Right lobe of liver (tissue), 6 donors: ENCODE data around the gene GSTM1. TPM values are rescaled to one million over a fixed set of nuclear protein-coding genes. Genes with fewer than 3 reads are reported as not detected.
"Not testable (repeated sequence)": the region's sequence is repeated elsewhere in the genome, so short reads cannot be mapped to it uniquely, and the experiment has no call there.

Source experiments
- ATAC-seq, 4 donors: fragments of 200-7000 bp; cut with Tn5 transposase; one replicate each; pipeline ENCODE4 v1.9.1; 2020; ENCODE audit warnings: mild to moderate bottlenecking in 4 of 4, moderate library complexity in 4 of 4
- DNase-seq, 3 donors: peaks; one replicate each; pipeline ENCODE4 v3.0.0-alpha.2; 2020
- H3K27ac ChIP-seq, 3 donors: fragments of 200-600 bp; one replicate each; pipeline ENCODE4 v1.8.0; 2022
- H3K27me3 ChIP-seq, 2 donors: fragments of 200-600 bp; one replicate each; pipeline ENCODE4 v1.8.0; 2022
- H3K36me3 ChIP-seq, 4 donors: fragments of 200-600 bp; sonication (generic) in 1 of 4; one replicate each; pipeline versions ENCODE4 v1.5.1 to v1.8.0; 2017 to 2022; ENCODE audit warnings: control low read depth in 1 of 4
- H3K4me1 ChIP-seq, 4 donors: fragments of 200-600 bp; sonication (generic) in 1 of 4; one replicate each; pipeline versions ENCODE4 v1.5.1 to v1.8.0; 2017 to 2022; ENCODE audit warnings: control low read depth in 1 of 4
- H3K4me3 ChIP-seq, 3 donors: fragments of 200-600 bp; one replicate each; pipeline ENCODE4 v1.8.0; 2022
- H3K9me3 ChIP-seq, 4 donors: fragments of 200-600 bp; sonication (generic) in 1 of 4; one replicate each; pipeline versions ENCODE4 v1.5.1 to v1.8.0; 2017 to 2022; ENCODE audit warnings: control low read depth in 1 of 4
- CTCF ChIP-seq, 4 donors: fragments of 200-600 bp in 3 of 4; fragments of 450-650 bp in 1 of 4; IDR thresholded peaks; one replicate each; pipeline versions ENCODE4 v1.5.1 to v1.8.0; 2016 to 2022; ENCODE audit warnings: antibody characterized with exemption in 4 of 4, mild to moderate bottlenecking in 2 of 4
- POLR2A ChIP-seq: fragments of 450-650 bp; IDR thresholded peaks from one replicate; pipeline ENCODE4 v1.6.1; 2017; ENCODE audit warnings: antibody characterized with exemption, mild to moderate bottlenecking
- WGBS: methylation state at CpG from one replicate; pipeline ENCODE4 v1.1.6; 2018; ENCODE audit warnings: low coverage, low lambda C conversion rate; ENCODE audit not compliant: insufficient coverage; ENCODE audit errors: missing lambda C conversion rate; 5-methylcytosine and 5-hydroxymethylcytosine counted together
- intact Hi-C, 2 donors: fragments of 100-400 bp; cut with DNase I; formaldehyde crosslinking; loops; one replicate each; pipeline versions ENCODE4 v1.11.2 to v1.14.1; 2022
- total RNA-seq, 6 experiments: library from RNA; depleted of rRNA in 2 of 6; stranded (reverse); fragments of >200 nt in 2 of 6; fragmentation: NEBNext Ultra II Directional in 3 of 6; extraction: Animal tissue kit (Norgen Biotek cat#: 25700) in 3 of 6; gene quantifications; one replicate each; pipeline versions ENCODE4 v1.1.0 to v1.2.4, GENCODE V29; 2016 to 2023
- donor health status: DM: no; HTN: yes; CAD: no.
- donor health status: DM: no; HTN: no; CAD: no.
- donor health status: DM: no; HTN: no; CAD: no.
- donor health status: DM: no; HTN: yes; CAD: no.
- donor health status: DM: no; HTN: yes; CAD: no.

The GSTM1 gene
- total RNA-seq, 6 experiments from 2014 or later, result 32.1 to 248 (median 43.0) TPM; not detected in 3

- peak in 1 of 4 donors; percentile 65 for ATAC-seq
- H3K27ac ChIP-seq, result no peak overlapping the region
- H3K27me3 ChIP-seq, result no peaks in the 10 kb centered on the region
- DNase-seq, result no peak
- TF ChIP-seq CTCF (IDR thresholded peaks at IDR 0.05), result peak in 1 of 4 donors; percentile 16
- no peak for TF ChIP-seq POLR2A
- no peak overlapping the region for H3K4me3 ChIP-seq
- no peaks in the 10 kb centered on the region for H3K4me1 ChIP-seq
- H3K9me3 ChIP-seq, result no peaks in the 10 kb centered on the region
- intact Hi-C loops, result no loop called here
- no peaks in the 10 kb centered on the region for H3K36me3 ChIP-seq
- 56% methylated on average over 8 of the region's 8 CpGs for WGBS
Measured at GRCh38 chr1:109704173-109704572, 16.6 kb downstream of the GSTM1 start.

- 68% methylated on average over 2 of the region's 4 CpGs for WGBS
- peak in 1 of 4 donors; percentile 44 for ATAC-seq
Measured at GRCh38 chr1:109705411-109705810, 17.8 kb downstream of the GSTM1 start.

GRCh38 chr1:109708949-109709348, 21.3 kb downstream of the GSTM1 start:
- H3K36me3 ChIP-seq, intact Hi-C loops, ATAC-seq, H3K27ac ChIP-seq, DNase-seq, H3K4me3 ChIP-seq, H3K27me3 ChIP-seq, H3K4me1 ChIP-seq, H3K9me3 ChIP-seq: not testable (repeated sequence)
- WGBS, result 57% methylated on average over 4 of the region's 4 CpGs

More at GRCh38 chr1:109705411-109705810, 17.8 kb downstream of the GSTM1 start:
- Histone ChIP-seq H3K4me3 (no peak overlapping the region), H3K9me3 (no peaks in the 10 kb centered on the region), H3K27ac (no peak overlapping the region), H3K4me1 (no peaks in the 10 kb centered on the region), H3K27me3 (no peaks in the 10 kb centered on the region), H3K36me3 (no peaks in the 10 kb centered on the region)
- intact Hi-C loops, result no loop called here
- no peak for TF ChIP-seq POLR2A
- no peak for TF ChIP-seq CTCF (IDR thresholded peaks at IDR 0.05)
- no peak for DNase-seq

GRCh38 chr1:109709822-109710221, 22.2 kb downstream of the GSTM1 start:
- H3K4me1 ChIP-seq, H3K9me3 ChIP-seq, intact Hi-C loops, DNase-seq, H3K27ac ChIP-seq, H3K27me3 ChIP-seq, H3K4me3 ChIP-seq, H3K36me3 ChIP-seq: not testable (repeated sequence)
- peak in 3 of 4 donors; percentile 54 to 95 (median 83) for ATAC-seq

- H3K9me3 ChIP-seq, intact Hi-C loops, H3K36me3 ChIP-seq, H3K27ac ChIP-seq, H3K4me1 ChIP-seq, H3K27me3 ChIP-seq, DNase-seq: not testable (repeated sequence)
- 48% methylated on average over 13 of the region's 33 CpGs for WGBS
- ATAC-seq, result peak in 3 of 4 donors; percentile 12 to 57 (median 51)
- peak within 1 kb of the TSS in 1 of 3 donors; percentile 25 for H3K4me3 ChIP-seq
Measured at GRCh38 chr1:109711593-109712320, 24.1 kb downstream of the GSTM1 start, which contains the start of gene GSTM5. TSS of gene GSTM5 (plus strand) at chr1:109712251. CDS start at chr1:109712313, 62 bp downstream.

GRCh38 chr1:109712321-109712864, 24.8 kb downstream of the GSTM1 start:
- TF ChIP-seq CTCF (IDR thresholded peaks at IDR 0.05) (no peak), POLR2A (no peak)
- no peaks in the 10 kb centered on the region for H3K9me3 ChIP-seq
- intact Hi-C loops, result no loop called here
- no peaks in the 10 kb centered on the region for H3K4me1 ChIP-seq
- no peaks in the 10 kb centered on the region for H3K36me3 ChIP-seq
- H3K4me3 ChIP-seq, result no peak overlapping the region
- H3K27ac ChIP-seq, result no peak overlapping the region
- ATAC-seq, result peak in 1 of 4 donors; percentile 9
- H3K27me3 ChIP-seq, result no peaks in the 10 kb centered on the region
- 46% methylated on average over 5 of the region's 22 CpGs for WGBS
- DNase-seq, result no peak
